Ishikawa (cell line): ENCODE measurements around the gene LPP.

ENCODE experiments used
- CEBPB ChIP-seq: IDR thresholded peaks from 2 replicates; pipeline ENCODE4 v1.6.1; 2012
- CREB1 ChIP-seq: IDR thresholded peaks from 2 replicates; pipeline ENCODE4 v1.6.1; 2012; ENCODE audit warnings: low read depth
- EGR1 ChIP-seq: IDR thresholded peaks from 2 replicates; pipeline ENCODE4 v1.6.1; 2012
- EP300 ChIP-seq: IDR thresholded peaks from 2 replicates; pipeline ENCODE4 v1.6.1; 2012; ENCODE audit warnings: borderline replicate concordance
- FOXM1 ChIP-seq: IDR thresholded peaks from 2 replicates; pipeline ENCODE4 v1.6.1; 2012; ENCODE audit warnings: low read depth, borderline replicate concordance
- MAX ChIP-seq: IDR thresholded peaks from 2 replicates; pipeline ENCODE4 v1.6.1; 2012
- NFIC ChIP-seq: IDR thresholded peaks from 2 replicates; pipeline ENCODE4 v1.6.1; 2012
- RAD21 ChIP-seq: IDR thresholded peaks from 2 replicates; pipeline ENCODE4 v1.6.1; 2012; ENCODE audit warnings: low read depth
- REST ChIP-seq: IDR thresholded peaks from 2 replicates; pipeline ENCODE4 v1.6.1; 2012; ENCODE audit warnings: low read depth, mild to moderate bottlenecking
- TAF1 ChIP-seq: IDR thresholded peaks from 2 replicates; pipeline ENCODE4 v1.6.1; 2012; ENCODE audit warnings: low read depth, mild to moderate bottlenecking
- TCF12 ChIP-seq: IDR thresholded peaks from 2 replicates; pipeline ENCODE4 v1.6.1; 2012; ENCODE audit warnings: low read depth
- TEAD4 ChIP-seq: IDR thresholded peaks from 2 replicates; pipeline ENCODE4 v1.6.1; 2012
- USF1 ChIP-seq: IDR thresholded peaks from 2 replicates; pipeline ENCODE4 v1.6.1; 2012
- YY1 ChIP-seq: IDR thresholded peaks from 2 replicates; pipeline ENCODE4 v1.6.1; 2012; ENCODE audit warnings: low read depth
- ZBTB7A ChIP-seq: IDR thresholded peaks from 2 replicates; pipeline ENCODE4 v1.6.1; 2012; ENCODE audit warnings: low read depth

LPP gene

GRCh38 chr3:188840290-188840689, 686.3 kb downstream of the LPP start:
- no peak for TF ChIP-seq CEBPB

GRCh38 chr3:188841906-188842305, 687.9 kb downstream of the LPP start:
- TF ChIP-seq TCF12 (no peak), FOXM1 (no peak), MAX (no peak), CREB1 (no peak), ZBTB7A (no peak), REST (no peak), CEBPB (no peak), USF1 (no peak), RAD21 (no peak), EGR1 (no peak)

- TF ChIP-seq CEBPB, result no peak
- TF ChIP-seq MAX, result no peak
- no peak for TF ChIP-seq YY1
- no peak for TF ChIP-seq NFIC
- no peak for TF ChIP-seq EGR1
- TF ChIP-seq TEAD4, result no peak
- no peak for TF ChIP-seq ZBTB7A
- TF ChIP-seq EP300, result no peak
- no peak for TF ChIP-seq TAF1
- TF ChIP-seq CREB1, result no peak
- TF ChIP-seq REST, result no peak
- no peak for TF ChIP-seq USF1
- TF ChIP-seq FOXM1, result no peak
- no peak for TF ChIP-seq TCF12
- no peak for TF ChIP-seq RAD21
Measured at GRCh38 chr3:188842639-188843038, 688.7 kb downstream of the LPP start.

GRCh38 chr3:188844096-188844495, 690.1 kb downstream of the LPP start:
- TF ChIP-seq CREB1, result no peak
- no peak for TF ChIP-seq TEAD4
- no peak for TF ChIP-seq YY1
- TF ChIP-seq USF1, result no peak
- TF ChIP-seq EGR1, result no peak
- TF ChIP-seq ZBTB7A, result no peak
- TF ChIP-seq REST, result no peak
- no peak for TF ChIP-seq TAF1
- TF ChIP-seq TCF12, result no peak
- no peak for TF ChIP-seq MAX
- no peak for TF ChIP-seq EP300
- no peak for TF ChIP-seq RAD21

GRCh38 chr3:188845514-188845913, 691.6 kb downstream of the LPP start:
- TF ChIP-seq USF1 (no peak), NFIC (no peak), YY1 (no peak), REST (no peak), CEBPB (no peak), CREB1 (no peak), FOXM1 (no peak), TEAD4 (no peak), TAF1 (no peak), EGR1 (no peak), RAD21 (no peak), EP300 (no peak), TCF12 (no peak), ZBTB7A (no peak), MAX (no peak)
